ENCODE measurements around the gene PDCD4. TPM values are rescaled to one million over a fixed set of nuclear protein-coding genes. Genes with fewer than 3 reads are reported as not detected.

The PDCD4 gene
- total RNA-seq, 2 experiments from 2014 or later, result 59.0 to 116 TPM

GRCh38 chr10:110822712-110823311, 48.9 kb upstream of the PDCD4 start:
- Histone ChIP-seq H3K9me2 (ENCODE audit: insufficient read depth, low read length) (no peaks in the 10 kb centered on the region), H3K79me2 (ENCODE audit: insufficient read depth, low read depth, low read length) (no peaks in the 10 kb centered on the region), H3K27ac (ENCODE audit: low read depth, low read length, poor library complexity, severe bottlenecking) (no peak overlapping the region), H3K4me3 (ENCODE audit: low read depth, low read length, poor library complexity, severe bottlenecking) (no peak overlapping the region), H3K36me3 (ENCODE audit: insufficient read depth, low read length) (no peaks in the 10 kb centered on the region), H3K4me1 (ENCODE audit: insufficient read depth, low read length, poor library complexity, severe bottlenecking) (peaks cover 42% of the 10 kb centered on the region), H3K4me2 (ENCODE audit: low read length) (peak overlapping the region; percentile 31; the same call in 1 of the 2 replicates), H4K20me1 (ENCODE audit: insufficient read depth, low read length) (no peaks in the 10 kb centered on the region), H3K9me3 (ENCODE audit: low read length) (no peaks in the 10 kb centered on the region), H2AFZ (ENCODE audit: low read length) (peak overlapping the region; percentile 7; the same call in 1 of the 2 replicates)
- TF ChIP-seq CTCF (conservative IDR thresholded peaks at IDR 0.05; ENCODE audit: low read length), result no peak
- TF ChIP-seq EZH2phosphoT487 (IDR thresholded peaks at IDR 0.05; ENCODE audit: borderline replicate concordance, low read depth, low read length), result no peak
- no peak for DNase-seq (ENCODE audit: low spot score)
- CTCF ChIA-PET (ENCODE audit: unreplicated experiment), result no interaction called here
- no TSS peak for BruUV-seq (replicated peaks)
- intact Hi-C loops (cut with micrococcal nuclease; ENCODE audit: unreplicated experiment), result no loop called here
- POLR2A ChIA-PET, result interaction anchor here (0.7 to 1.7 kb wide), 6 partner anchors 12 to 142 kb away, joined by 3 to 12 read pairs (median 4); no protein-coding TSS in a partner anchor

GRCh38 chr10:110824152-110824441, 47.6 kb upstream of the PDCD4 start:
- intact Hi-C loops (cut with micrococcal nuclease; ENCODE audit: unreplicated experiment), result no loop called here
- H3K4me3 ChIP-seq (ENCODE audit: low read depth, low read length, poor library complexity, severe bottlenecking), result no peak overlapping the region
- POLR2A ChIA-PET, result interaction anchor here (0.6 to 1.7 kb wide), 5 partner anchors 11 to 175 kb away, joined by 3 to 12 read pairs (median 5); no protein-coding TSS in a partner anchor

More at GRCh38 chr10:110824152-110824441, 47.6 kb upstream of the PDCD4 start:
- Histone ChIP-seq H4K20me1 (ENCODE audit: insufficient read depth, low read length) (no peaks in the 10 kb centered on the region), H3K27ac (ENCODE audit: low read depth, low read length, poor library complexity, severe bottlenecking) (no peak overlapping the region), H3K4me1 (ENCODE audit: insufficient read depth, low read length, poor library complexity, severe bottlenecking) (peaks cover 42% of the 10 kb centered on the region), H3K9me3 (ENCODE audit: low read length) (no peaks in the 10 kb centered on the region), H3K79me2 (ENCODE audit: insufficient read depth, low read depth, low read length) (no peaks in the 10 kb centered on the region), H3K36me3 (ENCODE audit: insufficient read depth, low read length) (no peaks in the 10 kb centered on the region), H3K4me2 (ENCODE audit: low read length) (peak overlapping the region; percentile 31), H3K9me2 (ENCODE audit: insufficient read depth, low read length) (no peaks in the 10 kb centered on the region), H2AFZ (ENCODE audit: low read length) (no peak overlapping the region)
- CTCF ChIA-PET (ENCODE audit: unreplicated experiment), result no interaction called here
- DNase-seq (ENCODE audit: low spot score), result no peak
- no TSS peak for BruUV-seq (replicated peaks)
- TF ChIP-seq EZH2phosphoT487 (IDR thresholded peaks at IDR 0.05; ENCODE audit: borderline replicate concordance, low read depth, low read length) (no peak), CTCF (conservative IDR thresholded peaks at IDR 0.05; ENCODE audit: low read length) (no peak)
